Mammary epithelial cell (primary cell): Measurements from ENCODE around the gene NLRC5.

Experiments used
- EZH2 ChIP-seq: IDR thresholded peaks from 2 replicates; pipeline ENCODE4 v1.6.1; 2012; ENCODE audit warnings: low read length, inconsistent platforms, borderline replicate concordance
- TF ChIP-seq, protein P1 (sequence below), 2 donors: IDR thresholded peaks in 1 of 2; conservative IDR thresholded peaks in 1 of 2; 2 replicates each; pipeline ENCODE4 v1.5.1; 2011 to 2012; ENCODE audit warnings: inconsistent platforms in 2 of 2, low read length in 2 of 2, mild to moderate bottlenecking in 2 of 2, control low read depth in 1 of 2, low read depth in 1 of 2; ENCODE audit not compliant: insufficient read depth in 1 of 2; ENCODE audit errors: extremely low read depth in 1 of 2

DNA sequence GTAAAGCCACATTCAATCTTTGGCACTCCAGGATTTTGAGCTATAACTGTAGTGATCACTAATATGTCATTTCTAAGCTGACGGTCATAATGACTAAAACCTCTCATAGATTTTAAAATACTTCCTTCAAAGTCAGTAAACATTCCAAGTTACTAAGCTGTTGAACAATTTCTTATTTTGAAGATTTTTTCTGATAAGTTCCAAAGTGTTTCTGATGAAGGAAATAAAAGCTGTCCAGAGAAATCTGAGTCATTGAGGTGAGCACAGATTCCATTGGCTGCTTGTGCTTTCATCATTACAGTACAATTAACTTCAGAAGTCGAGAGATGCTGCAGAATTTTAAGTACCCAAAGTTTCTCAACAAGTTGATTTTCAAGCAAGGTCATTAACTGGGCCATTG lies 23.9 kb downstream of the NLRC5 start:
- TF ChIP-seq, protein P1, sequence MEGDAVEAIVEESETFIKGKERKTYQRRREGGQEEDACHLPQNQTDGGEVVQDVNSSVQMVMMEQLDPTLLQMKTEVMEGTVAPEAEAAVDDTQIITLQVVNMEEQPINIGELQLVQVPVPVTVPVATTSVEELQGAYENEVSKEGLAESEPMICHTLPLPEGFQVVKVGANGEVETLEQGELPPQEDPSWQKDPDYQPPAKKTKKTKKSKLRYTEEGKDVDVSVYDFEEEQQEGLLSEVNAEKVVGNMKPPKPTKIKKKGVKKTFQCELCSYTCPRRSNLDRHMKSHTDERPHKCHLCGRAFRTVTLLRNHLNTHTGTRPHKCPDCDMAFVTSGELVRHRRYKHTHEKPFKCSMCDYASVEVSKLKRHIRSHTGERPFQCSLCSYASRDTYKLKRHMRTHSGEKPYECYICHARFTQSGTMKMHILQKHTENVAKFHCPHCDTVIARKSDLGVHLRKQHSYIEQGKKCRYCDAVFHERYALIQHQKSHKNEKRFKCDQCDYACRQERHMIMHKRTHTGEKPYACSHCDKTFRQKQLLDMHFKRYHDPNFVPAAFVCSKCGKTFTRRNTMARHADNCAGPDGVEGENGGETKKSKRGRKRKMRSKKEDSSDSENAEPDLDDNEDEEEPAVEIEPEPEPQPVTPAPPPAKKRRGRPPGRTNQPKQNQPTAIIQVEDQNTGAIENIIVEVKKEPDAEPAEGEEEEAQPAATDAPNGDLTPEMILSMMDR (conservative IDR thresholded peaks at IDR 0.05 in 1 of 2, IDR thresholded peaks at IDR 0.05 in 1 of 2; ENCODE audit: extremely low read depth in 1 of 2, insufficient read depth in 1 of 2, low read depth in 1 of 2, low read length in 2 of 2) = no peak
- no peak for TF ChIP-seq EZH2
